Dermis blood vessel endothelial cell (primary cell): ENCODE data around the gene DEFB108B. TPM values are rescaled to one million over a fixed set of nuclear protein-coding genes. Genes with fewer than 3 reads are reported as not detected.
A peak's percentile ranks its signal among the peaks of the same experiment; 100 is the strongest.
"Not testable (repeated sequence)": the region's sequence is repeated elsewhere in the genome, so short reads cannot be mapped to it uniquely, and the experiment has no call there.

Experiments
- DNase-seq: peaks from one replicate; pipeline ENCODE4 v3.0.0; 2010
- total RNA-seq: library from RNA; depleted of rRNA; stranded (reverse); fragments of >200 nt; gene quantifications from 2 replicates; pipeline ENCODE4 v1.2.3, GENCODE V29; 2014

Gene DEFB108B
- total RNA-seq, 1 donor from 2014 or later: not detected

DNA sequence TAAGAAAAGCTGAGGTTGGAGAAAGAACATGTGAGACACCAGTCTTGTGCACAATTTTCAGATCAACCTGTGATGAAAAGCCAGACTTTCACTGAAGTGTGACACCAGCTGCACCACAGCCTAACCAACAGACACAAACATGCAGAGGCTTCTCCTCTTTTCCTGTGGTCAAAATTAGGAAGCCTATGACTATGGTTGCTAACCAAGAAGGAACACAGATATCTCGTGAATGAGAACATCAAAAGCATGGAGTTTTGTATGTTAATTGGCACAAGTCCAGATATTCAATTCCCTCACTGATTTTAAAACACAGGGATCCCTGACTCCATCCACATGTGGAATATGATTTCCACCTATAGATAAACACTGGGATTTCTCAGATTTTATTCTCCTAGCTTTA, 11.5 kb upstream of the DEFB108B start:
- DNase-seq: not testable (repeated sequence)

DNA sequence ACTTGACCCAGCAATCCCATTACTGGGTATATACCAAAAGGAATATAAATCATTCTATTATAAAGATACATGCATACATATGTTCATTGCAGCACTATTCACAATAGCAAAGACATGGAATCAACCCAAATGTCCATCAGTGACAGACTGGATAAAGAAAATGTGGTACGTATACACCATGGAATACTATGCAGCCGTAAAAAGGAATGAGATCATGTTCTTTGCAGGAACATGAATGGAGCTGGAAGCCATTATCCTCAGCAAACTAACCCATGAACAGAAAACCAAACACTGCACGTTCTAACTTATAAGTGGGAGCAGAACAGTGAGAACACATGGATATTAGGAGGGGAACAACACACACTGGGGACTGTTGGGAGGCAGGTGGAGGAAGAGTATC, 3.8 kb upstream of the DEFB108B start:
- not testable (repeated sequence) for DNase-seq

- DNase-seq: not testable (repeated sequence)
Observed at GRCh38 chr11:71829686-71830085, 3.3 kb upstream of the DEFB108B start.

GRCh38 chr11:71842720-71843119, 9.7 kb downstream of the DEFB108B start:
- not testable (repeated sequence) for DNase-seq

DNA sequence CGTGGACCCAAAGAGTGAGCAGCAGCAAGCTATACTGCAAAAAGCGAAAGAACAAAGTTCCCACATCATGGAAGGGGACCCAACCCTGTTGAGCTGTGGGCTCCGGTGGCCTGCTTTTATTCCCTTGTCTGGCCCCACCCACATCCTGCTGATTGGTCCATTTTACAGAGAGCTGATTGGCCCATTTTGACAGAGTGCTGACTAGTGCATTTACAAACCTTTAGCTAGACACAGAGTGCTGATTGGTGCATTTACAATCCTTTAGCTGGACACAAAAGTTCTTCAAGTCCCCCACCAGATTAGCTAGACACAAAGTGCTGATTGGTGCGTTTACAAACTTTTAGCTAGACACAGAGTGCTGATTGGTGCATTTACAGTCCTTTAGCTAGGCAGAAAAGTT, 10.4 kb downstream of the DEFB108B start:
- not testable (repeated sequence) for DNase-seq

- DNase-seq: no peak
Observed at GRCh38 chr11:71843858-71844257, 10.9 kb downstream of the DEFB108B start.

DNA sequence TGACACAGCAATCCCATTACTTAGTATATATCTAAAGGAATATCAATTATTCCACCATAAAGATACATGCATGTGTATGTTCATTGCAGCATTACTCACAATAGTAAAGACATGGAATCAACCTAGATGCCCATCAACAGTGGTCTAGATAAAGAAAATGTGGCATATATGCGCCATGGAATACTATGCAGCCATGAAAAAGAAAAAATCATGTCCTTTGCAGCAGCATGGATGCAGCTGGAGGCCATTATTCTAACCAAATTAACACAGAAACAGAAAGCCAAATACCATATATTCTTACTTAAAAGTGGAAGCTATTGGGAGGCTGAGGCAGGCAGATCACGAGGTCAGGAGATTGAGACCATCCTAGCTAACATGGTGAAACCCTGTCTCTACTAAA, 20.9 kb downstream of the DEFB108B start:
- not testable (repeated sequence) for DNase-seq

DNA sequence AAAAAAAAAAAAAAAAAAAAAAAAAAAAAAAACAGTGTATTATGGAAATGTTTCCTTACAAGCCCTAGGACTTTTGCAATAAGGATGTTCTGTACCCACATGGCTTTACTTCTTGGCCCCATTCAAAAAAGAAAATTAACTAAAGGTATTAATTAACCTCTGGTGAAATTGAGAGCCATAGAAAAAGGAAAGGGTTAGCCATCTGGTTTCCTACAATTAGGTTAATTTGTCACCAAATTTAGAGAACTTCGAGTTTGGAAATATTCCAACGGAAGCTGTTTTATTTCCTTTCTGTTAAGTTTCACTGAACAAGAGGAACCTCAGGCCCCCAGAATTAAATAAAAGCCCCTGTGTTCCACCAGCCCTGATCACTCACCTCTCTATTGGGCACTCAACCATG, 22.9 kb downstream of the DEFB108B start:
- not testable (repeated sequence) for DNase-seq

DNA sequence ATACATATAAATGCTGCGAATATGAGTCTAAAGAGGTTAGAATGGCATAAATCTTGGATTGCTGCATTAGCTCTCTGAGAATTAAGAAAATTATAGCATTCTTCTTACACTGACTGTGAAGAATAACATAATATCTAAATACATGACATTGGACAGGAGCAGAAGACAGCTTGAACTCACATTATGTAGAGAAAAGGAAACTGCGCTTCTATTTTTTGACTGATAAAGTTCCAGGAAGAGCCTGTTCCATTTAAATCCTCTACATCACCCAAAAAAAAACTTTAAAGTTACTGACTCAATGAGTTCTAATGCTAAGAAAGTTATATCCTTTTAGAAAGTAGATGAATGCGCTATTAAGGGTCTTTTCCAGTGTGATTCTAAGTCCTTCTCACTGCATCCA, 27.8 kb downstream of the DEFB108B start:
- DNase-seq: not testable (repeated sequence)

- peak; percentile 72 for DNase-seq
Observed at GRCh38 chr11:71863978-71864627, 31.1 kb downstream of the DEFB108B start.

DNA sequence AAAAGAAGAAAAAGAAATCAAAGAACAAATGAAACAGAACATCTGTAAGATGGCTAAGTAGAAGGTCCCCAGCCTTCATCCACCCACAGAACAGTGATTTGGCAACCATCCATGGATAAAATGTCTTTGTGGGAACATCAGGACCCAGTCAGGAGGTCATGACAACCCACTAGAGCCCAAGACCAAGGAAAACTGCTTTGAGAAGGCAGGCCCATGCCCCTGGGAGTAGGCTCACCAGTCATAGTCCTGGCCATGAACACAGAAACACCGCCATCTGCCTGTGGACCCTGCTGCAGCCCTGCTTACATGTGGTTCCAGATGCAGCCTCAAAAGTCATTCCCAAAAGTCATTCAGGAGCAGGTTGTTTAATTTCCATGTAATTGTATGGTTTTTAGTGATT, 34.2 kb downstream of the DEFB108B start:
- DNase-seq: not testable (repeated sequence)

- DNase-seq: not testable (repeated sequence)
Observed at GRCh38 chr11:71869931-71870330, 36.9 kb downstream of the DEFB108B start.

DNA sequence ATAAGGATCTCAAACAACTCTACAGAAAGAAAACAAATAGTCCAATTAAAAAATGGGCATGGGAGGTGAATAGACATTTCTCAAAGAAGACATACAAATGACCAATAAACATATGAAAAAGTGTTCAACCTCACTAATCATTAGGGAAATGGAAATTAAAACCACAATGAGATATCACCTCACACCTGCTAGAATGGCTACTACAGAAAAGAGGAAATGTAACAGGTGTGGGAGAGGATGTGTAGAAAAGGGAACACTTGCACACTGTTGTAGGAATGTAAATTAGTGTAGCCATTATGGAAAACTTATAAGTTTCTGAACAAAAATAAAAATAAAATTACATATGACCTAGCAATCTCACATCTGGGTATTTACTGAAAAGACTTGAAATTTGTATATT, 37.7 kb downstream of the DEFB108B start:
- DNase-seq: not testable (repeated sequence)

- DNase-seq: not testable (repeated sequence)
Observed at GRCh38 chr11:71876262-71876661, 43.3 kb downstream of the DEFB108B start.

DNA sequence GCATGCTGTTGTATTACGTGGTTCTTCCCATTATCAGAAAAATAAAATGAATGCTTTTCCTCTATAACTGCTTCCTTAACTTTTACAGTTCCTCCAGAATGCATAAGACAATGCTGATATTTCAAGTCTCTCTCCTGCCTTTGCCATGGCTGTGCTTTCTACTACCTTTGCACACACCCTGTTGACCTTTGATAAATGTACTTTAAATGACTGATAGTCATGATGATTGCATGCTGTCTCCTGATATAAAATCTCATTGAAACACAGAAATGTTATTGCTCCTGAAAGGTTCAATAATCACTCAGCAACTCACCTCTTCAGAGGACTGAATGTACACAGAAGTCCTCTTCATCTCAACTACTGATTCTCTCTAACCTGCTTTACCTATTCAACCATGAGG, 45.1 kb downstream of the DEFB108B start, which contains the start of gene DEFB131B:
DEFB131B (plus strand) TSS at position 395 of the 400 bp plus-strand sequence; CDS start at position 395, 0 bp downstream.
- not testable (repeated sequence) for DNase-seq

GRCh38 chr11:71885806-71886205, 52.8 kb downstream of the DEFB108B start:
- not testable (repeated sequence) for DNase-seq

Other genes with a start within 250 kb of the DEFB108B start
- gene DEFB131B, start 45.3 kb downstream of the DEFB108B start, total RNA-seq: not detected in 2 replicates
- gene XNDC1N, start 95.4 kb downstream of the DEFB108B start, total RNA-seq: 6.1 and 6.3 TPM in 2 replicates
- gene RNF121, start 95.8 kb downstream of the DEFB108B start, total RNA-seq: 26.9 and 36.4 TPM in 2 replicates
- 2.2 and 4.6 TPM in 2 replicates for gene IL18BP, start 165.7 kb downstream of the DEFB108B start, total RNA-seq
- 151 and 225 TPM in 2 replicates for gene NUMA1, start 247.3 kb downstream of the DEFB108B start, total RNA-seq
- gene LRRC51, start 247.7 kb downstream of the DEFB108B start, total RNA-seq: 2.8 and 7.8 TPM in 2 replicates